Suprapubic skin (tissue), 3 donors: ENCODE measurements around the gene TSPOAP1.

Experiments
- CTCF ChIP-seq, 2 donors: fragments of 200-600 bp in 1 of 2; fragments of 450-650 bp in 1 of 2; sonication (generic) in 1 of 2; IDR thresholded peaks; one replicate each; pipeline ENCODE4 v1.5.1; 2016 to 2019; ENCODE audit warnings: antibody characterized with exemption in 2 of 2, mild to moderate bottlenecking in 1 of 2, moderate library complexity in 1 of 2
- EP300 ChIP-seq: sonication (generic); formaldehyde crosslinking; IDR thresholded peaks from one replicate; pipeline ENCODE4 v1.6.1; 2017; ENCODE audit warnings: antibody characterized with exemption

DNA sequence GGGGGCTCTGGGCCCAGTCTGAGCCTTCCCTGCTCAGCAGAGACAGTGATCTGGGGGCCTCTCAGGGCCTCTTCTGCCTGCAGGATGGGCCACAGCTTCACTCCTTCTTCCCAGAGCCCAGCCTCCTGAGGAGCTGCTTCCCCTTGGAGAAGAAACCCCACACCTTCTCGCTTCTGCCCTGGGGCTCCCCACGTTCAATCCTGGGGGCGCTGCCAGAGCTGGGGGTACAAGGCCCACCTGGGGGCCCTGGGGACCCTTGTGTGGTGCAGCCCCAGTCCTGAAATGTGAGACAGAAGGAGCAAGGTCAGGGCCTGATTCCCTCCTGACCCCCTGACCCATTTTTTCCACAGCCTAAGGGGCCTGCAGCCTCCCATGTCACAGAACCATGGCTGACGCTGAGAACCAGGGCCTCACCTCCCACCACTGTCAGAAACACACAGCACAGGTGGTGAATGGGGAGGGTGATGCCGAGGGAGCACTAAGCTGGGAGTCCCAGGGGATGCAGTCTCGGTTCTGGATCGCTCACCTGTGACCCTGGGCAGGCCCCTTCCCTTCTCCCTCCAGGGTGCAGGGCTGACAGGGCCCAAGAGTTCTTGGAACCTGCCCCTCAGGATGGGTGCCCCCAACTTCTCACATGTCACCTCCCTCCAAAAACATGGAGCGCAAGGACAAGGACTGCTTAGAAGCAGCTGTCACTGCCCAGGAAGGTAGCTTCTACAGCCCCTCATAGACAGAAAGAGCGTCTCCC lies 26.2 kb downstream of the TSPOAP1 start:
- TF ChIP-seq CTCF (IDR thresholded peaks at IDR 0.05): no peak
- TF ChIP-seq EP300: no peak
